OCI-LY3 (cell line): ENCODE results near the gene ABHD17B.

Experiments
- EZH2phosphoT487 ChIP-seq: fragments of 200-600 bp; shearing (Covaris generic); IDR thresholded peaks from 2 replicates; pipeline ENCODE4 v1.6.1; 2018; ENCODE audit warnings: antibody characterized with exemption, mixed run types, low read depth
- TF ChIP-seq, protein P1 (sequence below): fragments of 200-600, 300-600 bp; sonication (generic); IDR thresholded peaks from 2 replicates; pipeline ENCODE4 v1.5.1; 2014; ENCODE audit warnings: antibody characterized with exemption, low read length, low read depth

DNA sequence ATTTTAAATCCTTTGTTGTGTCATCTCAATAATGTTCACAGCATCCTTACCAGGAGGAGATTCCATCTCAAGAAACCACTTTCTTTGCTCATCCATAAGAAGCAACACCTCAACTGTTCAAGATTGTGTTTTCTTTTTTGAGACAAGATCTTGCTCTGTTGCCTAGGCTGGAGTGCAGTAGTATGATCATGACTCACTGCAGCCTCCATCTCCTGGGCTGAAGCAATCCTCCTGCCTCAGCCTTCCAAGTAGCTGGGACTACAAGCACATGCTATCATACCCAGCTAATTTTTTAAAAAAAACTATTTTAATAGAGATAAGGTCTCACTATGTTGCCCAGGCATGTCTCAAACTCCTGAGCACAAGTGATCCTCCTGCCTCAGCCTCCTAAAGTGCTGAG, 60.0 kb downstream of the ABHD17B start:
- TF ChIP-seq, protein P1, sequence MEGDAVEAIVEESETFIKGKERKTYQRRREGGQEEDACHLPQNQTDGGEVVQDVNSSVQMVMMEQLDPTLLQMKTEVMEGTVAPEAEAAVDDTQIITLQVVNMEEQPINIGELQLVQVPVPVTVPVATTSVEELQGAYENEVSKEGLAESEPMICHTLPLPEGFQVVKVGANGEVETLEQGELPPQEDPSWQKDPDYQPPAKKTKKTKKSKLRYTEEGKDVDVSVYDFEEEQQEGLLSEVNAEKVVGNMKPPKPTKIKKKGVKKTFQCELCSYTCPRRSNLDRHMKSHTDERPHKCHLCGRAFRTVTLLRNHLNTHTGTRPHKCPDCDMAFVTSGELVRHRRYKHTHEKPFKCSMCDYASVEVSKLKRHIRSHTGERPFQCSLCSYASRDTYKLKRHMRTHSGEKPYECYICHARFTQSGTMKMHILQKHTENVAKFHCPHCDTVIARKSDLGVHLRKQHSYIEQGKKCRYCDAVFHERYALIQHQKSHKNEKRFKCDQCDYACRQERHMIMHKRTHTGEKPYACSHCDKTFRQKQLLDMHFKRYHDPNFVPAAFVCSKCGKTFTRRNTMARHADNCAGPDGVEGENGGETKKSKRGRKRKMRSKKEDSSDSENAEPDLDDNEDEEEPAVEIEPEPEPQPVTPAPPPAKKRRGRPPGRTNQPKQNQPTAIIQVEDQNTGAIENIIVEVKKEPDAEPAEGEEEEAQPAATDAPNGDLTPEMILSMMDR: no peak
- no peak for TF ChIP-seq EZH2phosphoT487
